A673 (cell line): ENCODE results near the gene C3orf62.

Experiments used
- CTCF ChIP-seq: fragments of 300-800, 200-600 bp; sonication (generic); conservative IDR thresholded peaks from 2 replicates; pipeline ENCODE4 v1.5.1; 2017; ENCODE audit warnings: low read depth, mild to moderate bottlenecking, antibody characterized with exemption, low read length, moderate library complexity, mixed read lengths
- EZH2 ChIP-seq: fragments of 200-600 bp; sonication (generic); IDR thresholded peaks from 2 replicates; pipeline ENCODE4 v1.6.1; 2017; ENCODE audit warnings: borderline replicate concordance, low read depth, mild to moderate bottlenecking, mixed read lengths, antibody characterized with exemption, low read length; ENCODE audit not compliant: poor library complexity, severe bottlenecking

- no peak for TF ChIP-seq CTCF
- TF ChIP-seq EZH2, result no peak
Observed at GRCh38 chr3:49273825-49274532, 3.1 kb downstream of the C3orf62 start.
